DND-41 (cell line): Measurements from ENCODE around the gene LUZP4.

Experiments used
- EZH2 ChIP-seq: IDR thresholded peaks from 3 replicates; pipeline ENCODE4 v1.6.1; 2012; ENCODE audit warnings: borderline replicate concordance, low read depth, mild to moderate bottlenecking, moderate library complexity, low read length, inconsistent platforms; ENCODE audit not compliant: severe bottlenecking
- TF ChIP-seq, protein P1 (sequence below): IDR thresholded peaks from 2 replicates; pipeline ENCODE4 v1.5.1; 2012; ENCODE audit warnings: borderline replicate concordance, low read length, moderate library complexity, mild to moderate bottlenecking; ENCODE audit not compliant: poor library complexity, severe bottlenecking; ENCODE audit errors: extremely low read depth

DNA sequence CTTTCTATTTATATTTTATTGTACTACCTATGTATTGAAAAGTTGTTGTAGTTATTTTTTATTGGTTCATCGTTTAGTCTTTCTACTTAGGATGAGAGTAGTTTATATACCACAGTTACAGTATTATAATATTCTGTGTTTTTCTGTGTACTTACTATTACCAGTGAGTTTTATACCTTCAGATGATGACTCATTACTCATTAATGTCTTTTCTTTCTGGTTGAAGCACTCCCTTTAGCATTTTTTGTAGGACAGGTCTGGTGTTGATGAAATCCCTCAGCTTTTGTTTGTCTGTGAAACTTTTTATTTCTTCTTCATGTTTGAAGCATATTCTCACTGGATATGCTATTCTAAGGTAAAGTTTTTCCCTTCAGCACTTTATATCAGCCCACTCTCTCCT lies 7.7 kb downstream of the LUZP4 start:
- TF ChIP-seq, protein P1, sequence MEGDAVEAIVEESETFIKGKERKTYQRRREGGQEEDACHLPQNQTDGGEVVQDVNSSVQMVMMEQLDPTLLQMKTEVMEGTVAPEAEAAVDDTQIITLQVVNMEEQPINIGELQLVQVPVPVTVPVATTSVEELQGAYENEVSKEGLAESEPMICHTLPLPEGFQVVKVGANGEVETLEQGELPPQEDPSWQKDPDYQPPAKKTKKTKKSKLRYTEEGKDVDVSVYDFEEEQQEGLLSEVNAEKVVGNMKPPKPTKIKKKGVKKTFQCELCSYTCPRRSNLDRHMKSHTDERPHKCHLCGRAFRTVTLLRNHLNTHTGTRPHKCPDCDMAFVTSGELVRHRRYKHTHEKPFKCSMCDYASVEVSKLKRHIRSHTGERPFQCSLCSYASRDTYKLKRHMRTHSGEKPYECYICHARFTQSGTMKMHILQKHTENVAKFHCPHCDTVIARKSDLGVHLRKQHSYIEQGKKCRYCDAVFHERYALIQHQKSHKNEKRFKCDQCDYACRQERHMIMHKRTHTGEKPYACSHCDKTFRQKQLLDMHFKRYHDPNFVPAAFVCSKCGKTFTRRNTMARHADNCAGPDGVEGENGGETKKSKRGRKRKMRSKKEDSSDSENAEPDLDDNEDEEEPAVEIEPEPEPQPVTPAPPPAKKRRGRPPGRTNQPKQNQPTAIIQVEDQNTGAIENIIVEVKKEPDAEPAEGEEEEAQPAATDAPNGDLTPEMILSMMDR, result no peak
- TF ChIP-seq EZH2, result no peak
